ENCODE data around the gene ACOX2. TPM values are rescaled to one million over a fixed set of nuclear protein-coding genes. Genes with fewer than 3 reads are reported as not detected.

The ACOX2 gene
- total and polyA plus RNA-seq, 2 of the 13 experiments (the other 11 are each of a cell fraction or from before 2014, with no cell fraction given), result 42.6 to 98.5 TPM

- TF ChIP-seq MLXIP (CRISPR knock-in tag; IDR thresholded peaks at IDR 0.05; ENCODE audit: borderline replicate concordance) (no peak), ZNF782 (CRISPR knock-in tag; IDR thresholded peaks at IDR 0.05; ENCODE audit: borderline replicate concordance) (no peak), LRRFIP1 (CRISPR knock-in tag; conservative IDR thresholded peaks at IDR 0.05) (no peak), ZNF546 (CRISPR knock-in tag; conservative IDR thresholded peaks at IDR 0.05) (peak; percentile 42; the same call in 1 of the 2 replicates), ZBTB2 (CRISPR knock-in tag; IDR thresholded peaks at IDR 0.05; ENCODE audit: low read depth) (0 out of 2 replicates have a peak, but pooled peaks have one; percentile 51), PRDM10 (CRISPR knock-in tag; IDR thresholded peaks at IDR 0.05; ENCODE audit: low read depth) (peak; percentile 77; the same call in 1 of the 2 replicates), HNF1B (CRISPR knock-in tag; IDR thresholded peaks at IDR 0.05) (peak; percentile 34; the same call in 1 of the 2 replicates), TCF7 (IDR thresholded peaks at IDR 0.05; ENCODE audit: low read depth) (peak; percentile 82), TEAD3 (CRISPR knock-in tag; optimal IDR thresholded peaks at IDR 0.05; ENCODE audit: borderline replicate concordance) (peak; percentile 60), ARID2 (CRISPR knock-in tag; IDR thresholded peaks at IDR 0.05; ENCODE audit: borderline replicate concordance) (no peak), TEF (CRISPR knock-in tag; IDR thresholded peaks at IDR 0.05) (no peak), ZNF274 (CRISPR knock-in tag; IDR thresholded peaks at IDR 0.05) (no peak), ZNF552 (CRISPR knock-in tag; IDR thresholded peaks at IDR 0.05; ENCODE audit: borderline replicate concordance) (no peak)
These were observed 65.7 kb downstream of the ACOX2 start (continued) for GRCh38 chr3:58471025-58471887.
